OCI-LY3 (cell line): ENCODE results near the gene ACMSD.

Experiments
- CTCF ChIP-seq: fragments of 200-600, 300-600 bp; sonication (generic); IDR thresholded peaks from 2 replicates; pipeline ENCODE4 v1.5.1; 2014; ENCODE audit warnings: antibody characterized with exemption, low read length, low read depth
- EZH2phosphoT487 ChIP-seq: fragments of 200-600 bp; shearing (Covaris generic); IDR thresholded peaks from 2 replicates; pipeline ENCODE4 v1.6.1; 2018; ENCODE audit warnings: antibody characterized with exemption, mixed run types, low read depth

GRCh38 chr2:134843968-134844367 is 5.6 kb downstream of the ACMSD start:
- no peak for TF ChIP-seq CTCF
- no peak for TF ChIP-seq EZH2phosphoT487
